Thoracic aorta (tissue), 2 donors: ENCODE results near the gene POLR2H. TPM values are rescaled to one million over a fixed set of nuclear protein-coding genes. Genes with fewer than 3 reads are reported as not detected.

Source experiments
- ATAC-seq: fragments of 150-250 bp; one replicate; pipeline ENCODE4 v1.8.0; 2017; ENCODE audit warnings: low read depth; ENCODE audit not compliant: insufficient number of reproducible peaks, low FRiP score
- DNase-seq: peaks from one replicate; pipeline ENCODE4 v3.0.0-alpha.2; 2020; ENCODE audit warnings: low spot score
- H3K27ac ChIP-seq, 2 donors: fragments of 200-600 bp; sonication (generic); 1 replicate in 1 of 2; 2 replicates in 1 of 2; pipeline ENCODE4 v1.5.1; 2016; ENCODE audit warnings: mild to moderate bottlenecking in 2 of 2, moderate library complexity in 2 of 2
- H3K27me3 ChIP-seq: fragments of 200-600 bp; sonication (generic); replicated peaks from 2 replicates; pipeline ENCODE4 v1.6.0; 2016; ENCODE audit warnings: mild to moderate bottlenecking; ENCODE audit not compliant: insufficient read depth
- H3K36me3 ChIP-seq: fragments of 200-600 bp; sonication (generic); one replicate; pipeline ENCODE4 v1.5.1; 2016
- H3K4me1 ChIP-seq, 2 donors: fragments of 200-600 bp; sonication (generic); 1 replicate in 1 of 2; 2 replicates in 1 of 2; pipeline versions ENCODE4 v1.5.1 to v1.6.0; 2016; ENCODE audit warnings: low read depth in 2 of 2, mild to moderate bottlenecking in 1 of 2; ENCODE audit not compliant: control insufficient read depth in 1 of 2
- H3K4me3 ChIP-seq: fragments of 200-600 bp; sonication (generic); 2 replicates; pipeline ENCODE4 v1.5.1; 2016; ENCODE audit warnings: mild to moderate bottlenecking
- H3K9me3 ChIP-seq: fragments of 200-600 bp; sonication (generic); 2 replicates; pipeline ENCODE4 v1.5.1; 2016
- total RNA-seq, 2 donors: library from RNA; depleted of rRNA; stranded (reverse); fragments of >200 nt; gene quantifications; one replicate each; pipeline versions ENCODE4 v1.1.0 to v1.2.3, GENCODE V29; 2016
- TF ChIP-seq, protein P1 (sequence below): fragments of 200-600 bp; sonication (generic); IDR thresholded peaks from one replicate; pipeline ENCODE4 v1.5.1; 2019; ENCODE audit warnings: antibody characterized with exemption

POLR2H gene
- total RNA-seq, 2 donors from 2014 or later: 49.5 to 53.7 TPM

- peaks cover 50 to 56% of the 10 kb centered on the region in 2 donors for H3K4me1 ChIP-seq
- peak overlapping the region; percentile 97 to 100 for H3K27ac ChIP-seq
- H3K36me3 ChIP-seq: peaks cover 6% of the 10 kb centered on the region
- TF ChIP-seq, protein P1, sequence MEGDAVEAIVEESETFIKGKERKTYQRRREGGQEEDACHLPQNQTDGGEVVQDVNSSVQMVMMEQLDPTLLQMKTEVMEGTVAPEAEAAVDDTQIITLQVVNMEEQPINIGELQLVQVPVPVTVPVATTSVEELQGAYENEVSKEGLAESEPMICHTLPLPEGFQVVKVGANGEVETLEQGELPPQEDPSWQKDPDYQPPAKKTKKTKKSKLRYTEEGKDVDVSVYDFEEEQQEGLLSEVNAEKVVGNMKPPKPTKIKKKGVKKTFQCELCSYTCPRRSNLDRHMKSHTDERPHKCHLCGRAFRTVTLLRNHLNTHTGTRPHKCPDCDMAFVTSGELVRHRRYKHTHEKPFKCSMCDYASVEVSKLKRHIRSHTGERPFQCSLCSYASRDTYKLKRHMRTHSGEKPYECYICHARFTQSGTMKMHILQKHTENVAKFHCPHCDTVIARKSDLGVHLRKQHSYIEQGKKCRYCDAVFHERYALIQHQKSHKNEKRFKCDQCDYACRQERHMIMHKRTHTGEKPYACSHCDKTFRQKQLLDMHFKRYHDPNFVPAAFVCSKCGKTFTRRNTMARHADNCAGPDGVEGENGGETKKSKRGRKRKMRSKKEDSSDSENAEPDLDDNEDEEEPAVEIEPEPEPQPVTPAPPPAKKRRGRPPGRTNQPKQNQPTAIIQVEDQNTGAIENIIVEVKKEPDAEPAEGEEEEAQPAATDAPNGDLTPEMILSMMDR: no peak
- H3K9me3 ChIP-seq: no peaks in the 10 kb centered on the region
- ATAC-seq: no peak
- no peak for DNase-seq
- no peaks in the 10 kb centered on the region for H3K27me3 ChIP-seq
- peak overlapping the region; percentile 99 for H3K4me3 ChIP-seq
These were observed 45.4 kb upstream of the POLR2H start for GRCh38 chr3:184315871-184316661.

DNA sequence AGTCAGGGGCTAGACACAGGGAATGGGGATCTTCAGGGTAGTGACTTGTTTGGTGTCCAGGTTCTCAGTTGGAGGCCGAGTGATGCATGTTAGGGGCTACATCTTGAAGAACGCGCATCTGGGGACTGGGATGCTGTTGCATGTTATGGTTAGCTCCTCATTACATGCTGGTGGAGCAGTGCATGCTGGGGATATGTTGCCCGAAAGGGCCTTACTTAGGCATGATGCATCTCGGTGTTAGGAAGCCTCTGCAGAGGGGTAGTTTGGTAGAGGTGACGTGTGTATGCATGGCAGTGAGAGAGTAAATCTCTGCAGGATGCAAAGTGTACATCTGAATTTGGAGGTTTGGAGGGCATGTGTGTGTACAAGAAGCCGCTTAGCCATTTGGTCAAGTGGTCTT, 44.7 kb upstream of the POLR2H start:
- Histone ChIP-seq H3K4me3 (peak overlapping the region; percentile 99), H3K27ac (peak overlapping the region; percentile 97 to 100), H3K36me3 (peaks cover 14% of the 10 kb centered on the region), H3K27me3 (no peaks in the 10 kb centered on the region), H3K4me1 (peaks cover 50 to 60% of the 10 kb centered on the region in 2 donors), H3K9me3 (no peaks in the 10 kb centered on the region)
- ATAC-seq (no peak), DNase-seq (no peak)
- TF ChIP-seq, protein P1: no peak

- no peaks in the 10 kb centered on the region for H3K9me3 ChIP-seq
- H3K27ac ChIP-seq: peak overlapping the region; percentile 0 to 28
- H3K36me3 ChIP-seq: peaks cover 18% of the 10 kb centered on the region
- peak overlapping the region; percentile 99 for H3K4me3 ChIP-seq
- no peaks in the 10 kb centered on the region for H3K27me3 ChIP-seq
- TF ChIP-seq, protein P1: no peak
- DNase-seq: no peak
- peaks cover 50 to 65% of the 10 kb centered on the region in 2 donors for H3K4me1 ChIP-seq
- ATAC-seq: no peak
These were observed 44.3 kb upstream of the POLR2H start for GRCh38 chr3:184317201-184317600.

DNA sequence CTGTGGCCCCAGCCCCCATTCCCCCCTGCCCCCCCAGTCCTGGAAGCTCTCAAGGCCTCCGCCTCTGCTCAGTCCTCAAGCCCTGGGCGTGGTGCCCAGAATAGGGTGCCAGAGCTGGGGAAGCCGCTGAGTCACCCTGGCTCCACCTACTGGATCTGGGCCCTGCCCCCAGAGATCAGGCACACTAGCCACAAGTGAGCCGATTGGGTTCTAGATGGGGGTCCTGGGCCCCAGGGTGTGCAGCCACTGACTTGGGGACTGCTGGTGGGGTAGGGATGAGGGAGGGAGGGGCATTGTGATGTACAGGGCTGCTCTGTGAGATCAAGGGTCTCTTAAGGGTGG, 41.4 kb upstream of the POLR2H start:
- peak; percentile 90 for DNase-seq
- peaks cover 46% of the 10 kb centered on the region for H3K36me3 ChIP-seq
- peak overlapping the region; percentile 65 for H3K4me3 ChIP-seq
- peak overlapping the region; percentile 63 to 96 for H3K27ac ChIP-seq
- TF ChIP-seq, protein P1: no peak
- no peaks in the 10 kb centered on the region for H3K27me3 ChIP-seq
- peaks cover 48 to 62% of the 10 kb centered on the region in 2 donors for H3K4me1 ChIP-seq
- H3K9me3 ChIP-seq: no peaks in the 10 kb centered on the region
- peak; percentile 82 for ATAC-seq

DNA sequence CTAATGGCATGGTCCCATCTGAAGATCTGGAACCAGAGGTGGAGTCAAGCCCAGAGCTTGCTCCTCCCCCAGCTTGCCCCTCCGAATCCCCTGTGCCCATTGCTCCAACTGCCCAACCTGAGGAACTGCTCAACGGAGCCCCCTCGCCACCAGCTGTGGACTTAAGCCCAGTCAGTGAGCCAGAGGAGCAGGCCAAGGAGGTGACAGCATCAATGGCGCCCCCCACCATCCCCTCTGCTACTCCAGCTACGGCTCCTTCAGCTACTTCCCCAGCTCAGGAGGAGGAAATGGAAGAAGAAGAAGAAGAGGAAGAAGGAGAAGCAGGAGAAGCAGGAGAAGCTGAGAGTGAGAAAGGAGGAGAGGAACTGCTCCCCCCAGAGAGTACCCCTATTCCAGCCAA, 39.8 kb upstream of the POLR2H start:
- peaks cover 62% of the 10 kb centered on the region for H3K36me3 ChIP-seq
- H3K4me1 ChIP-seq: peaks cover 38 to 51% of the 10 kb centered on the region in 2 donors
- peak overlapping the region in 1 of 2 donors; percentile 50 for H3K27ac ChIP-seq

More for the DNA sequence above, 39.8 kb upstream of the POLR2H start:
- no peaks in the 10 kb centered on the region for H3K27me3 ChIP-seq
- H3K9me3 ChIP-seq: no peaks in the 10 kb centered on the region
- DNase-seq: no peak
- H3K4me3 ChIP-seq: no peak overlapping the region
- ATAC-seq: no peak
- TF ChIP-seq, protein P1: no peak
